WTC11 (cell line): ENCODE measurements around the gene FXN. TPM values are rescaled to one million over a fixed set of nuclear protein-coding genes. Genes with fewer than 3 reads are reported as not detected.
A peak's percentile ranks its signal among the peaks of the same experiment; 100 is the strongest.

Experiments used
- ATAC-seq: fragments of 200-7000 bp; cut with Tn5 transposase; 2 replicates; pipeline ENCODE4 v1.10.0; 2021; ENCODE audit warnings: mild to moderate bottlenecking, moderate library complexity
- CTCF ChIA-PET: fragments of 300-600 bp; sonication (Branson Sonifier 250); formaldehyde crosslinking; loops from one replicate; lab custom pipeline; 2021; ENCODE audit warnings: antibody characterized with exemption; lab: Charles Lee
- POLR2A ChIA-PET: fragments of 350-600 bp; sonication (Branson Sonifier 250); formaldehyde crosslinking; loops from one replicate; lab custom pipeline; 2021; ENCODE audit warnings: antibody characterized with exemption; lab: Charles Lee
- DNase-seq: peaks from one replicate; pipeline ENCODE4 v3.0.0; 2021; ENCODE audit warnings: low spot score
- H3K27ac Mint-ChIP-seq: 2 replicates; pipeline ENCODE4 v1.8.0; 2021; ENCODE audit warnings: mixed read lengths
- H3K27me3 Mint-ChIP-seq: 2 replicates; pipeline ENCODE4 v1.8.0; 2021; ENCODE audit warnings: low read depth, mild to moderate bottlenecking, moderate library complexity, mixed read lengths
- H3K36me3 Mint-ChIP-seq: 2 replicates; pipeline ENCODE4 v1.8.0; 2021; ENCODE audit warnings: mixed read lengths
- H3K4me1 Mint-ChIP-seq: 2 replicates; pipeline ENCODE4 v1.8.0; 2022; ENCODE audit warnings: mixed read lengths
- H3K4me3 Mint-ChIP-seq: 2 replicates; pipeline ENCODE4 v1.8.0; 2021; ENCODE audit warnings: mild to moderate bottlenecking, moderate library complexity, mixed read lengths
- H3K9me3 Mint-ChIP-seq: 2 replicates; pipeline ENCODE4 v1.8.0; 2021; ENCODE audit warnings: mixed read lengths
- ARID4B ChIP-seq: sonication (generic); formaldehyde crosslinking; IDR thresholded peaks from 2 replicates; pipeline ENCODE4 v1.8.0; 2023; ENCODE audit warnings: missing genetic modification reagents, mild to moderate bottlenecking, borderline replicate concordance
- ELF4 ChIP-seq: sonication (generic); formaldehyde crosslinking; IDR thresholded peaks from 2 replicates; pipeline ENCODE4 v1.8.1; 2022; ENCODE audit warnings: low read depth, mild to moderate bottlenecking, moderate library complexity, missing genetic modification reagents
- ESRRA ChIP-seq: sonication (generic); formaldehyde crosslinking; IDR thresholded peaks from 2 replicates; pipeline ENCODE4 v1.8.1; 2022; ENCODE audit warnings: mild to moderate bottlenecking, missing genetic modification reagents, borderline replicate concordance
- FOXJ3 ChIP-seq: sonication (generic); formaldehyde crosslinking; IDR thresholded peaks from 2 replicates; pipeline ENCODE4 v1.9.0; 2021; ENCODE audit warnings: missing genetic modification reagents, mild to moderate bottlenecking, borderline replicate concordance
- SOX15 ChIP-seq: fragments of 250-450 bp; sonication (Bioruptor Pico); IDR thresholded peaks from 2 replicates; pipeline ENCODE4 v1.9.0; 2021; ENCODE audit warnings: mild to moderate bottlenecking
- SP1 ChIP-seq: sonication (generic); formaldehyde crosslinking; conservative IDR thresholded peaks from 2 replicates; pipeline ENCODE4 v1.8.1; 2022; ENCODE audit warnings: missing genetic modification reagents
- TEAD4 ChIP-seq: sonication (generic); formaldehyde crosslinking; IDR thresholded peaks from 2 replicates; pipeline ENCODE4 v1.8.0; 2022; ENCODE audit warnings: mild to moderate bottlenecking, missing genetic modification reagents
- TP53 ChIP-seq: sonication (generic); formaldehyde crosslinking; IDR thresholded peaks from 2 replicates; pipeline ENCODE4 v1.8.1; 2023; ENCODE audit warnings: mild to moderate bottlenecking, missing genetic modification reagents
- USF1 ChIP-seq: sonication (generic); formaldehyde crosslinking; IDR thresholded peaks from 2 replicates; pipeline ENCODE4 v1.8.0; 2022; ENCODE audit warnings: mild to moderate bottlenecking, missing genetic modification reagents
- USF2 ChIP-seq: sonication (generic); formaldehyde crosslinking; IDR thresholded peaks from 2 replicates; pipeline ENCODE4 v1.8.1; 2023; ENCODE audit warnings: mild to moderate bottlenecking, missing genetic modification reagents, moderate library complexity
- ZBTB21 ChIP-seq: sonication (generic); formaldehyde crosslinking; IDR thresholded peaks from 2 replicates; pipeline ENCODE4 v1.8.1; 2023; ENCODE audit warnings: mild to moderate bottlenecking, missing genetic modification reagents, borderline replicate concordance
- ZNF396 ChIP-seq: fragments of 250-450 bp; sonication (Bioruptor Pico); IDR thresholded peaks from 2 replicates; pipeline ENCODE4 v1.8.0; 2021; ENCODE audit warnings: mild to moderate bottlenecking, moderate library complexity, borderline replicate concordance
- ZNF423 ChIP-seq: fragments of 250-450 bp; sonication (Bioruptor Pico); IDR thresholded peaks from 2 replicates; pipeline ENCODE4 v2.1.2; 2022; ENCODE audit warnings: mild to moderate bottlenecking, moderate library complexity
- total RNA-seq: library from RNA; stranded (reverse); gene quantifications from 3 replicates; pipeline ENCODE4 v1.2.3, GENCODE V29; 2021
- TF ChIP-seq, protein P1 (sequence below): sonication (generic); formaldehyde crosslinking; IDR thresholded peaks from 2 replicates; pipeline ENCODE4 v1.8.0; 2023; ENCODE audit warnings: mild to moderate bottlenecking, missing genetic modification reagents
- TF ChIP-seq, protein P2 (sequence below): sonication (generic); formaldehyde crosslinking; IDR thresholded peaks from 2 replicates; pipeline ENCODE4 v1.8.1; 2023; ENCODE audit warnings: mild to moderate bottlenecking, missing genetic modification reagents, moderate library complexity

Gene FXN
- total RNA-seq, 1 experiment from 2014 or later, result 30.6 TPM

DNA sequence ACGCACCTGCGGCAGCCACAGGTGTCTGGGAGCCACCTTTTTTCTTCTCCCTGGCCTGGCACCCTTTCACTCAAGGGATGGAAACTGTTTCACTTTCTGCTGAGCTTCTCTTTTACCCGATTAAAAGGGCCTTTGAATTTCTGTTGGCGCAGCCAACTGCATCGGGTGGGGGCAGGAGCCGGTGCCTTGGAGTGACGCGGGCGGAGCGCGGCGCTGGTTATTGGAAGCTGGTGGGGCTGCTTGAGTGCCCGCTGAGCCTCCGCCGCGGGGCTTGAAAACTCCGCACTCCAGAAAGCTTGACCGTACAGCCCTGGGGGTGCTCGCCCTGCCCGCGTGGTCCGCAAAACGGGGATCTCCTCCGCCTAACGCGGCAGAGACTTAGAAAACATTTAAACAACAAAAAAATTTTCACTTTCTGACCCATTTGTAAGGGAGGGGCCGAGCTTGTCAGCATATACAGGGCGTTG is 86.6 kb downstream of the FXN start (continued):
- no peak for TF ChIP-seq TEAD4 (CRISPR knock-in tag)
- TF ChIP-seq ARID4B (CRISPR knock-in tag), result 0 out of 2 replicates have a peak, but pooled peaks have one; percentile 41
- no peak for TF ChIP-seq ZNF396 (CRISPR knock-in tag)
- no peak for TF ChIP-seq ELF4 (CRISPR knock-in tag)
- TF ChIP-seq ZBTB21 (CRISPR knock-in tag), result 0 out of 2 replicates have a peak, but pooled peaks have one; percentile 4

DNA sequence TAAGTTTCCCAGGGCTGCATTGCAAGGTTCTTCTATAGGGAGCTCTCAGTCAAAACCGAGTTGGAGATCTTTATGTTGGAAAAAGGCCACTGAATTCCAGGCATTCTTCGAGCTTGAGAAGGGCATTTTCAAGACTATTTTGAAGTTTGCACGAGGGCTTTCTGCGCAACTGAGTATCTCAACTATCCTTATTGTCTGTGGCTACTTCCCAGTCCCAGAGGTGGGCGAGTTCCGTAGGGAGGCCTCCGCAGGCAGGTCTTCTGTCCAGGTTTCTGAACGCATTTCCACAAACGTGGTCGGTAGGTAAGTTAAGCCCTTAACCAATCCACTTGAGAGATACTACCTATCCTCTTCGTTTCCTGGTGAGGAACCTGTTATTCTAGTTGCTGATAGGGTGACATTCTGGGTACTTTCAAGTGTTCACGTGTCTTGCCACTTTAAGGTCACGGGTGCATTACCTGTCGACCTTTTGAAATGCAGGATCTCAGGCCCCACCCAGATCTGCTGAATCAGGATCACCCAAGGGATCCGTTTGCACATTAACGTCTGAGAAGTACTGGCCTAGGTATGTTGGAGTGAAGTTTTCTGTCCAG is 87.1 kb downstream of the FXN start:
- H3K4me3 Mint-ChIP-seq, result peak overlapping the region; percentile 93
- H3K27ac Mint-ChIP-seq, result peak overlapping the region; percentile 99
- ATAC-seq (peak; percentile 6), DNase-seq (no peak)
- TF ChIP-seq ESRRA, result no peak
- no peak for TF ChIP-seq FOXJ3 (CRISPR knock-in tag)
- peak; percentile 53; the same call in 1 of the 2 replicates for TF ChIP-seq USF1 (CRISPR knock-in tag)
- peak; percentile 67 for TF ChIP-seq USF2 (CRISPR knock-in tag)
- H3K27me3 Mint-ChIP-seq, result no peaks in the 10 kb centered on the region
- H3K4me1 Mint-ChIP-seq, result peaks cover 27% of the 10 kb centered on the region
- ChIA-PET POLR2A (interaction anchor here (0.6 to 3.9 kb wide), 10 partner anchors 7 to 93 kb away, joined by 3 to 15 read pairs (median 4); partner anchors contain the start of gene TJP2), CTCF (interaction anchor here (0.6 to 2.3 kb wide), 8 partner anchors 12 to 100 kb away, joined by 3 to 15 read pairs (median 4); partner anchors contain the start of gene FXN)
- H3K36me3 Mint-ChIP-seq, result no peaks in the 10 kb centered on the region
- H3K9me3 Mint-ChIP-seq, result no peaks in the 10 kb centered on the region

DNA sequence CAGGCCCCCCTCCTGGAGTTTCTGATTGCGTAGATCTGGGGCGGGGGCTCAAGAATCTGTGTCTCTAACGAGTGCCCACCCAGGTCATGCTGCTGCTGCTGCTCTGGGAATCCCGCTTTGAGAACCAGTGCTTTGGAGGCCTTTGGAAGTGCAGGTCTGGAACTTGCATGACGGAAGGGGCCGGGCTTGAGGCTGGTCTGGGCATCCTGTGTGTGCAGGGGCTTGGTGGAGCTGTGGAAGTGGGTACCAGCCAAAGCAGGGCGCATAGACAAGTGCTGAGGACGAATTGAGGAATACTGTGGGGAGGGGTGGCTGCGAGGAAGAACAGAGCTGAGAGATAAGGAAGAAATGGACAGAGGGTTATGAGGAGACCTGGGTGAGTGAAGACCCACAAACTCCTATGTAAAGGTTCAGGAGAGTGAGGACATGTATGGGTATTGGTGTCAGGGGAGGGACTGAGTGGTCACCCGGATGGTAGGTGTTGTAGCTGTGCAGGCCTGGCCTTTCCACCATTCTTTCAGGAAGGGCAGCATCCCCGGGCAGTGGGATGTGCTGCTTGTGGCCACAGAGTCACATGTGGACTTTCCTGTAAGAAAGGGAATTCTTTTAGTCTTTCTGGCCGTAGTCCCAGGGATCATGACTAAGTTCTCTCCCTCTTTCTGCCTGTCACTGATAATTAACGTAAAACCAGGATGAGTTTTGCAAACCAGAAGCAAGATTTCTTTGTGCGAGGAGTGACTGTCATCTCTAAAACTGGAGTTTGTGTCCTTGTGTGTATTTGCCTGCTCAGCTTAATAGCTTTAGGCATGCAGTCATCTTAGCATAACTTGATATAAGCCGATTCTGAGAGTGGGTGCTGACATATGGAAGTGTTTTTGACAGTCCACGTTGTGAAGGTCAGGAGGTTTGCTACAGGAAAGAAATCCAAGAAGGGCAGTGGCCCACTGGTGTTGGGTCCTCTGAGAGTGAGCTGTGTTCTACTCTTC is 95.2 kb downstream of the FXN start:
- CTCF ChIA-PET, result interaction anchor here (0.6 to 1.5 kb wide), 2 partner anchors 28 to 63 kb away, joined by 3 to 4 read pairs; no protein-coding TSS in a partner anchor
- ATAC-seq (no peak), DNase-seq (no peak)
- peaks cover 52% of the 10 kb centered on the region for H3K4me1 Mint-ChIP-seq
- peaks cover 11% of the 10 kb centered on the region for H3K36me3 Mint-ChIP-seq
- POLR2A ChIA-PET, result interaction anchor here (4.0 kb wide), 1 partner anchor 10 kb away, joined by 15 read pairs; no protein-coding TSS in a partner anchor
- H3K27ac Mint-ChIP-seq, result peak overlapping the region; percentile 94
- H3K9me3 Mint-ChIP-seq, result no peaks in the 10 kb centered on the region
- H3K4me3 Mint-ChIP-seq, result peak overlapping the region; percentile 0; the same call in 1 of the 2 replicates
- no peaks in the 10 kb centered on the region for H3K27me3 Mint-ChIP-seq
- TF ChIP-seq SOX15 (no peak), ARID4B (CRISPR knock-in tag) (no peak), ZNF423 (CRISPR knock-in tag) (no peak), SP1 (no peak), TP53 (CRISPR knock-in tag) (no peak)
- TF ChIP-seq, protein P1, sequence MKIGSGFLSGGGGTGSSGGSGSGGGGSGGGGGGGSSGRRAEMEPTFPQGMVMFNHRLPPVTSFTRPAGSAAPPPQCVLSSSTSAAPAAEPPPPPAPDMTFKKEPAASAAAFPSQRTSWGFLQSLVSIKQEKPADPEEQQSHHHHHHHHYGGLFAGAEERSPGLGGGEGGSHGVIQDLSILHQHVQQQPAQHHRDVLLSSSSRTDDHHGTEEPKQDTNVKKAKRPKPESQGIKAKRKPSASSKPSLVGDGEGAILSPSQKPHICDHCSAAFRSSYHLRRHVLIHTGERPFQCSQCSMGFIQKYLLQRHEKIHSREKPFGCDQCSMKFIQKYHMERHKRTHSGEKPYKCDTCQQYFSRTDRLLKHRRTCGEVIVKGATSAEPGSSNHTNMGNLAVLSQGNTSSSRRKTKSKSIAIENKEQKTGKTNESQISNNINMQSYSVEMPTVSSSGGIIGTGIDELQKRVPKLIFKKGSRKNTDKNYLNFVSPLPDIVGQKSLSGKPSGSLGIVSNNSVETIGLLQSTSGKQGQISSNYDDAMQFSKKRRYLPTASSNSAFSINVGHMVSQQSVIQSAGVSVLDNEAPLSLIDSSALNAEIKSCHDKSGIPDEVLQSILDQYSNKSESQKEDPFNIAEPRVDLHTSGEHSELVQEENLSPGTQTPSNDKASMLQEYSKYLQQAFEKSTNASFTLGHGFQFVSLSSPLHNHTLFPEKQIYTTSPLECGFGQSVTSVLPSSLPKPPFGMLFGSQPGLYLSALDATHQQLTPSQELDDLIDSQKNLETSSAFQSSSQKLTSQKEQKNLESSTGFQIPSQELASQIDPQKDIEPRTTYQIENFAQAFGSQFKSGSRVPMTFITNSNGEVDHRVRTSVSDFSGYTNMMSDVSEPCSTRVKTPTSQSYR (CRISPR knock-in tag), result no peak
- TF ChIP-seq, protein P2, sequence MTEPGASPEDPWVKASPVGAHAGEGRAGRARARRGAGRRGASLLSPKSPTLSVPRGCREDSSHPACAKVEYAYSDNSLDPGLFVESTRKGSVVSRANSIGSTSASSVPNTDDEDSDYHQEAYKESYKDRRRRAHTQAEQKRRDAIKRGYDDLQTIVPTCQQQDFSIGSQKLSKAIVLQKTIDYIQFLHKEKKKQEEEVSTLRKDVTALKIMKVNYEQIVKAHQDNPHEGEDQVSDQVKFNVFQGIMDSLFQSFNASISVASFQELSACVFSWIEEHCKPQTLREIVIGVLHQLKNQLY, result no peak
